Stimulated activated CD4-positive, alpha-beta T cell treated with anti-CD3 and anti-CD28 coated beads, TNF-alpha, amount 100 ng/mL, for 4 hours (primary cell): Measurements from ENCODE around the gene LYG2.
"Not testable (repeated sequence)": the region's sequence is repeated elsewhere in the genome, so short reads cannot be mapped to it uniquely, and the experiment has no call there.

ENCODE experiments used
- DNase-seq, 3 experiments: peaks; one replicate each; pipeline ENCODE4 v3.0.0-alpha.2; 2020; ENCODE audit warnings: low read depth in 3 of 3

Gene LYG2, protein sequence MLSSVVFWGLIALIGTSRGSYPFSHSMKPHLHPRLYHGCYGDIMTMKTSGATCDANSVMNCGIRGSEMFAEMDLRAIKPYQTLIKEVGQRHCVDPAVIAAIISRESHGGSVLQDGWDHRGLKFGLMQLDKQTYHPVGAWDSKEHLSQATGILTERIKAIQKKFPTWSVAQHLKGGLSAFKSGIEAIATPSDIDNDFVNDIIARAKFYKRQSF

DNA sequence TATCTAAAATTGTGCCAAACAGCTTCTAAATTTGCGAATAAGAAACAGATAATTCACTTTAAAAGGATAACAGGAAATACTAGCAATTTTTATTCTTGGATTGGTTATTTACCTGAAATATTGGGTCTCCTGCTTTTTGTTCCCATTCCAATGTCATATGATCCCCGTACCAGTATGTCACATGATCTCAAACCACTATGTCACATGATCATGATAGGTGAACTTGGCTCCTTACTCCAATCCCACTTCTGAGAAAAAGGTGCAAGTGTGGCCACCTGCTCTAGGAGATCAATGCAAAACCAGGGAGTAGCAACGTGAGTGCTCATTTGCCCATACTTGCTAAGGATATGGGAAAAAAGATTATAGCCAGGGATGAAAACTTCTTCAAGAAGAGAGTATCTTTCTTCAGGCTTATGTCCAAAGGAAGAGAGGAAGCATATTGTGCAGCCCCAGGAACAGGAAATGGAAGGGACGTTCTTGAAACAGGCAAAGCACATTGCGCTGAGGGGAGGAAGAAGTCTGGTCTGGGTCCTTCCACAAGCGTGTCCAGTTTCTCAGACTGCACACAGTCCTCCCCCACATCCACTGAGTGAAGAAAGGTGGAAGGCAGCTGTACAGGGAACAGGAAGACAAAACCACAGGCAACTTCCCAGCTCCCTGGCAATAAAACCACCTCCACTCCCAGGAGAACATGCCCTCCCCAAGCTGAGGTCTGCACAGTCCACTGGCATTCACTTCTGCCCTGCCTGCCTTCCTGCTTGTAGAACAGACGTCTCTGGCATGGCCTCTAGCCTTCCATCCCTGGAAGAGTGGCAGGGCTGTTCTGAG lies at the start of gene LYG2:
TSS of gene LYG2 (minus strand) at position 176 of the 828 bp plus-strand sequence. CDS start 1,406 bp downstream, outside the sequence.
- DNase-seq: no peak

DNA sequence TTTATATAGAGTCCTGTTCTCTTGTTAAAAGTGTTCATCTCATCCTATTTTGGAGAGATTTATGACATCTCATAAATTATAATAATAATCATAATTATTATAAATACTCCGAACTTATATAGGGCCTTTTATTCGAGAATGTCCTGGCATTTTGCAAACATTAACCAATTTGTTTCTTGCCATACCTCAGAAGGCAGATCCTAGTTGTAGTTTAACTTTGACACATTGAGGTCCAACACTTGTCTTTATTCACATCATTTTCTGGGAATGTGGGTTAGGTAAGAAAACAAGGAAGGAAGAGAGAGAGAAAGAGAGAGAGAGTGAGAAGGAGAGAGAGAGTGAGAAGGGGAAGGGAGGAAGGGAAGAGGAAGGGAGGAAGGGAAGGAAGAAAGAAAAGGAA lies 45.6 kb upstream of the LYG2 start, which contains the start of gene LYG1:
TSS of gene LYG1 (minus strand) at position 101 of the 400 bp plus-strand sequence. CDS start 5,527 bp downstream, outside the sequence.
- not testable (repeated sequence) for DNase-seq

- DNase-seq: no peak
These were observed 44.1 kb upstream of the LYG2 start for GRCh38 chr2:99299580-99299979.

- no peak for DNase-seq
These were observed 42.5 kb upstream of the LYG2 start for GRCh38 chr2:99297994-99298393.

DNA sequence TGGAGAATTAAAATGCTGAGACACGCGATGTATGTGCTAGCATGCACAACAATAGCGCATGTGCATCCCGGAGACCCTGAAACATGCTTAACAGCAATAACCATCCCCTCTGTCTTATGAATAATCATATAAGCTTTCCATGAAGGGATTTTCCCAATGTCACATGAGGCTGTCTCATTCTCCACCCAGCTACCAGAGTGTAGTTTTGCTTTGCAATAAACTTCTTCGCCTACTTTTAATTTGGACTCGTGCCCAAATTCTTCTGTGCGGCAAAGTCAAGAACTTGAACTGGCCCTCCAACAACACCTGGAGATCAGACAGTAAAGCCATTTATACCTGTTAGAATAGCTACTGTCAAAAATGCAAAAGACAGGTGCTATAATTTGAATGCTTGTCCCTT lies 30.1 kb upstream of the LYG2 start:
- no peak for DNase-seq

- no peak for DNase-seq
These were observed 24.7 kb upstream of the LYG2 start for GRCh38 chr2:99279969-99280695.

DNA sequence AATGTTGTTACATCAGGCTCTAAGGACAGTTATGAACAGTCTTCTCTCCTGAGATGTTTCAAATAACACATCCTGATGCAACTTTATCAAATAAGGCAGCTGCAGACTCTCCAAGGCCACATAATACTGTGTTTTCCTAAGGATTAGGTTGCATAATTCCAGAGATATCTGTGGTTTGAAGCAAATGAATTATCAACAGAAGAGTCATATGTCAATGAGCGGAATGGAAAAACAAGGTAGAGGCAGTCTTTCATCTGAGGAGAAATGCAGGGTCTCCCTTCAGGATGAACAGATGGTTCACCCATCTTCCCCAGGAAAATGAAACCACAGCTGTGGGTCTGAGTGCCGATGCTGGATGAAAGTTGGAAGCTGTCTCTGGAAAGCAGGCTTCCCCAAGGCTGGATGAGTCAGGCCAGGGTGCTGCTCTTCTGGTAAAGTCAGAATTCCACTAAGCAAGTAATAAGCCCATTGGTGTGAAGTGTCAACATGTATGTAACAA lies 23.4 kb upstream of the LYG2 start:
- DNase-seq: no peak

- not testable (repeated sequence) for DNase-seq
These were observed 22.8 kb upstream of the LYG2 start for GRCh38 chr2:99278195-99278765.

DNA sequence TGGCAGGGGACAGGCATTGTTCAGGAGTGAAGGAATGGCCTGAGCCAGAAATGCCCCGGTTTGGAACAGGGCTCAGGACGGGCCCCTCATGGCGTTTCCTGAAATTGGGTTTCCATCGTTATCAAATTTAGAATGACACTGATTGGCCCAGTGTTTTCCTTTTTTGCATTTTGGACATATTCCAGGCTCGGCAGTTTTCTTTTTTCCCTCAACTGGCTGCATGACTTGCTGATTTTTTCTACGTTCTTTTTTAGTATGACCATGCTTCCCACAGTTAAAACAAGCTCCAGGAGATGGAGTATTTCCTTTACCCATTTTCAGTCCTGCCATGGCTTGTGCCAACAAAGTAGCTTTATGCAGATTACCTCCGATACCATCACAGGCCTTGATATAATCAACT lies 20.4 kb upstream of the LYG2 start:
- DNase-seq: no peak

- no peak for DNase-seq
These were observed 5.8 kb upstream of the LYG2 start for GRCh38 chr2:99261242-99261641.

- DNase-seq: no peak
These were observed 4.7 kb upstream of the LYG2 start for GRCh38 chr2:99260184-99260583.

GRCh38 chr2:99259465-99259864 lies 4.0 kb upstream of the LYG2 start:
- DNase-seq: no peak

- DNase-seq: no peak
These were observed 1.2 kb upstream of the LYG2 start for GRCh38 chr2:99256677-99257076.

GRCh38 chr2:99249951-99250350 lies 5.5 kb downstream of the LYG2 start:
- no peak for DNase-seq

DNA sequence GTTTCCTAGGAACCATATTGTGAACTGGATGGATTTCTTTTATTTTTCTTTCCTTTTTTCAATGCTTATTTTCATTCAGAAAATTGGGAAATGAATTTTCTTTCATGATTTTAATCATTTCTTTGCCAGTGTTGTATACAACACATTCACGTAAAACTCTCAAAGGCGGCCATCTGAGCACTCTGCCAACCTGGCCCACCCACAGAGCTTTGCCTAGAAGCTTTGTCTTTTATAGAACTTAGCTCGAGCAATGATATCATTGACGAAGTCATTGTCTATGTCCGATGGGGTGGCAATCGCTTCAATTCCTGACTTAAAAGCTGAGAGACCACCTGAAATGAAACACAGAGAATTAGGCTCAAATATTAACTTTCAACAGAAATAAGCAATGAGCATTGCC lies 13.3 kb downstream of the LYG2 start:
- no peak for DNase-seq

GRCh38 chr2:99240431-99240830 lies 15.0 kb downstream of the LYG2 start:
- no peak for DNase-seq

GRCh38 chr2:99238599-99238998 lies 16.9 kb downstream of the LYG2 start:
- no peak for DNase-seq

- not testable (repeated sequence) for DNase-seq
These were observed 22.3 kb downstream of the LYG2 start for GRCh38 chr2:99233177-99233576.

- DNase-seq: no peak
These were observed 37.5 kb downstream of the LYG2 start for GRCh38 chr2:99217929-99218501.

DNA sequence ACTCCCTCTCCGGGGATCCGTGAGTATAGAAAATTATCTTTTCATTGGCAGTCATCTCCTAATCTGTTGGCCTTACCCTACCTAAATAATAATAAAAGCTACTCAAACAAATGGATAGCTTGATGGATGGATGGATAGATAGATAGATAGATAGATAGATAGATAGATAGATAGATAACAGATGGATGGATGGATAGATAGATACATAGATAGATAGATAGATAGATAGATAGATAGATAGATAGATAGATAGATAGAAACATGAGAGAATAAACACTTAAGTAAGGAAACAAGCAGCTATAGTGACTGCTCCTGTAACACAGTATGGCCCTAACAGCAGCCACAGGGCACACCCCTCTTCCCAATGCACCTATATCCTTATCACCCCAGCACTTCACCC lies 39.4 kb downstream of the LYG2 start:
- DNase-seq: no peak

- no peak for DNase-seq
These were observed 50.0 kb downstream of the LYG2 start for GRCh38 chr2:99205491-99205890.
